T-helper 2 cell treated with Interferon-gamma antibody and Interleukin-4, amounts not matched to agents 5 μg/mL and 100 μg/mL, for 36 hours (primary cell): Measurements from ENCODE around the gene UACA.

Experiments used
- DNase-seq: peaks from one replicate; pipeline ENCODE4 v3.0.0; 2021; ENCODE audit warnings: low spot score
- H3K27ac Mint-ChIP-seq: one replicate; pipeline ENCODE4 v1.8.0; 2021; ENCODE audit warnings: mild to moderate bottlenecking, mixed read lengths
- H3K27me3 Mint-ChIP-seq: one replicate; pipeline ENCODE4 v1.8.0; 2021; ENCODE audit warnings: low read depth, mixed read lengths
- H3K36me3 Mint-ChIP-seq: one replicate; pipeline ENCODE4 v1.8.0; 2021; ENCODE audit warnings: low read depth, mixed read lengths
- H3K4me1 Mint-ChIP-seq: one replicate; pipeline ENCODE4 v1.8.0; 2021; ENCODE audit warnings: low read depth, mixed read lengths
- H3K4me3 Mint-ChIP-seq: one replicate; pipeline ENCODE4 v1.8.0; 2022; ENCODE audit warnings: mild to moderate bottlenecking, moderate library complexity, mixed read lengths
- H3K9me3 Mint-ChIP-seq: one replicate; pipeline ENCODE4 v1.8.0; 2021; ENCODE audit warnings: mixed read lengths

UACA gene

GRCh38 chr15:70720228-70721016, 42.9 kb downstream of the UACA start:
- Mint-ChIP-seq H3K4me3 (no peak overlapping the region), H3K27ac (no peak overlapping the region), H3K36me3 (no peaks in the 10 kb centered on the region), H3K27me3 (peaks cover 20% of the 10 kb centered on the region), H3K9me3 (no peaks in the 10 kb centered on the region), H3K4me1 (no peaks in the 10 kb centered on the region)
- no peak for DNase-seq

- H3K27ac Mint-ChIP-seq, result no peak overlapping the region
- H3K4me3 Mint-ChIP-seq, result no peak overlapping the region
- H3K27me3 Mint-ChIP-seq, result peaks cover 23% of the 10 kb centered on the region
- no peaks in the 10 kb centered on the region for H3K36me3 Mint-ChIP-seq
- DNase-seq, result no peak
- H3K9me3 Mint-ChIP-seq, result no peaks in the 10 kb centered on the region
- no peaks in the 10 kb centered on the region for H3K4me1 Mint-ChIP-seq
These were observed 46.0 kb downstream of the UACA start for GRCh38 chr15:70717237-70717793.

DNA sequence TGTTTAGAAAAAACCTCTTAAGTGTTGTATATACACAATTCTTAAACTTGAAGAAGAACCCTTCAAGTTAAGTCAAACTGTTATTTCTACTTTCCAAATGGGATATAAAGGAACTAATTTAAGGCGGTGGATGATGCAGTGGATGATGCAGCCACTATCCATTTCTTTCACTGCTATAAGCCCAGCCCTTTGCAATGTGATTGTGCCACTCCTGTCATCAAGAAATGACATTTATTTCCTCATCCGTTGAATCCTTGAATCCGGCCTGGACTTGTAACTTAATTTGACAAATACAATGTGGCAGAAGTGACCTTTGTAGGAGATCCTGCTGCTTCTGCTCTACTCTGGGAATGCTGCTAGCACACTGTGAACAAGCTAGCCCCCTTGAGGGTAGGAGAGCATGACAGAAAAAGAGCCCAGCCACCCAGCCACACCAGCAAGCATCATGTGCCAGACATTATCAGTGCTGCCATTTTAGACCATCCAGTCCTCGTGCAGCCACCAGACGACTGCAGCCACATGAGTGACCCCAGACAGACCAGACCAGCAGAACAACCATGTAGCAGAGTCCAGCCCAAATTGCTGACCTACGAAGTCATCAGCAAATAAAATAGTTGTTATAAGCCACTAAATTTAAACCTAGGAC, 47.4 kb downstream of the UACA start:
- no peaks in the 10 kb centered on the region for H3K9me3 Mint-ChIP-seq
- H3K4me3 Mint-ChIP-seq, result no peak overlapping the region
- H3K4me1 Mint-ChIP-seq, result no peaks in the 10 kb centered on the region

GRCh38 chr15:70714565-70714964, 48.8 kb downstream of the UACA start:
- DNase-seq, result no peak
- H3K27ac Mint-ChIP-seq, result no peak overlapping the region
- no peaks in the 10 kb centered on the region for H3K9me3 Mint-ChIP-seq
- peaks cover 34% of the 10 kb centered on the region for H3K27me3 Mint-ChIP-seq
- no peak overlapping the region for H3K4me3 Mint-ChIP-seq
- H3K36me3 Mint-ChIP-seq, result no peaks in the 10 kb centered on the region
- no peaks in the 10 kb centered on the region for H3K4me1 Mint-ChIP-seq

More for the DNA sequence above, 47.4 kb downstream of the UACA start:
- Mint-ChIP-seq H3K27ac (no peak overlapping the region), H3K27me3 (peaks cover 29% of the 10 kb centered on the region), H3K36me3 (no peaks in the 10 kb centered on the region)
- DNase-seq, result no peak

DNA sequence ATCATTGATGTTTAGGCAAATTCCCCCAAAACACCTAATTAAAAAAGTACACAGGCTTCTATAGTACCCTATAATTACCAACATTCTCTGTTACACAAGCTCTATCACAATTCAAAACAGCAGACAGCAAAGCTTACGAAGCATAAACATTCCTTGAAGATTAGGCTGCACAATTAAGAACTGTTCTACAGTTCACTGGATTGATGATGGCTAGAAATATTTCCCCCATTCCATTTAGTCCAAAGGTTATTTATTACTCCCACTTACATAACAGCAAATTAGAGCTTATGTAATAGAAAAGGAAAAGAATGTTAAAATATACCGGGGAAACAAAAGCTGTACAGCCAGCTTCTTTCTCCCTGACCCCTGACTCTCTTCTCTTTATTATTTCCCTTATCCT, 49.3 kb downstream of the UACA start:
- no peaks in the 10 kb centered on the region for H3K9me3 Mint-ChIP-seq
- no peak overlapping the region for H3K4me3 Mint-ChIP-seq
- H3K27ac Mint-ChIP-seq, result no peak overlapping the region
- DNase-seq, result no peak
- no peaks in the 10 kb centered on the region for H3K4me1 Mint-ChIP-seq
- peaks cover 34% of the 10 kb centered on the region for H3K27me3 Mint-ChIP-seq
- H3K36me3 Mint-ChIP-seq, result no peaks in the 10 kb centered on the region

DNA sequence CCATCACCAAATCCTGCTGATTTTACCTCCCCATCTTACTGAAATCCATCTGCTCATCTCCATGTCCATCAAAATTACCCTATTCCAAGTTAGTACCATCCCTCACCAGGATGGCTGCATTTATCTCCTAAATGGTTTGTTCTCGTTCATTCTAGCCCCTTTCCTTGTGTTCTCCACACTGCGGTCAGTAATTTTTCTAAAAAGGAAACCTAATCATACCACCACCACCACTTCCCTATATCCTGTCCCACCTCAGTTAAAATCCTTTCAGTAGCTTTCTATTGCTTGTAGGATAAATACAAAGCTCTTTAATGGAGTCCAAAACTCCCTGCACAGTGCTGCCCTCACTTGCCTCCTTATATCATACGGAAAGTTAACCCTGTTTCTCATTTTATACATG, 51.1 kb downstream of the UACA start:
- Mint-ChIP-seq H3K27ac (no peak overlapping the region), H3K4me3 (no peak overlapping the region), H3K9me3 (no peaks in the 10 kb centered on the region), H3K36me3 (no peaks in the 10 kb centered on the region), H3K27me3 (peaks cover 38% of the 10 kb centered on the region), H3K4me1 (no peaks in the 10 kb centered on the region)
- DNase-seq, result no peak

DNA sequence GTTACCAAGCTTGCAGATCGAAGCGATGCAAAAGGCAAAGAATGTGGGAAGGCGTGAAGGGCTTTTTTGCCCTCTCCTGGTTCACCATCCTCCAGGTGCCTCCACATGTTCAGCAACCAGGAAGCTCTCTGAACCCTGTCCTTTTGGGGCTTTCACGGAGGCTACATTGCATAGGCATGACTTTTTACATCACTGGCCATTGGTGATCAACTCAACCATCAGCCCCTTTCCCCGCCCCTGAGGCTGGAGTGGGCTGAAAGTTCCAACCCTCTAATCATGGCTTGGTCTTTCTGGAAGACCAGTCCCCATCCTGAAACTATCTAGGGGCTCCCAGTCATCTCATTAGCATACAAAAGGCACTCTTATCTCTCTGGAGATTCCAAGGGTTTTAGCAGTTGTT, 52.6 kb downstream of the UACA start:
- H3K36me3 Mint-ChIP-seq, result no peaks in the 10 kb centered on the region
- H3K27ac Mint-ChIP-seq, result no peak overlapping the region
- H3K4me1 Mint-ChIP-seq, result no peaks in the 10 kb centered on the region
- DNase-seq, result no peak
- no peaks in the 10 kb centered on the region for H3K9me3 Mint-ChIP-seq
- peaks cover 47% of the 10 kb centered on the region for H3K27me3 Mint-ChIP-seq
- no peak overlapping the region for H3K4me3 Mint-ChIP-seq

DNA sequence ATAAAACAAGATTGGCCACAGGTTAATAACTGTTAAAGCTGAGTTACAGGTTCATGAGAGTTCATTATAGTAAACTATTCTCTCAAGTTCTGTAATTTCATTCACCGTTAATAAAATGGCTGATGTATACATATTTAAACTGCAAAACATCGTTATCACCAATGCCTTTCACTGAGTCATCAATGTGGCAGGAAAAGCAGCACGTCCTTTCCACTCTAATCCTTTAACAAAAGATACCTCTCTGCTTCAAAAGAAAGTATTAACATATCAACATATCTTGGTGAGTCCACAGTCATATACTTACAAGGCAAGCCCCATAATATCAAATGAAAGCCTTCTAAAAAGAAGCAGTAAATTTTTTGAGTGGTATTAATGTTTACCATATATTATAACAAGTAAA, 54.5 kb downstream of the UACA start:
- Mint-ChIP-seq H3K9me3 (no peaks in the 10 kb centered on the region), H3K4me3 (no peak overlapping the region), H3K4me1 (no peaks in the 10 kb centered on the region), H3K27me3 (peaks cover 46% of the 10 kb centered on the region), H3K36me3 (no peaks in the 10 kb centered on the region), H3K27ac (no peak overlapping the region)
- DNase-seq, result no peak

GRCh38 chr15:70707686-70708300, 55.6 kb downstream of the UACA start:
- Mint-ChIP-seq H3K27ac (no peak overlapping the region), H3K4me1 (no peaks in the 10 kb centered on the region), H3K27me3 (peaks cover 43% of the 10 kb centered on the region), H3K36me3 (no peaks in the 10 kb centered on the region), H3K4me3 (no peak overlapping the region), H3K9me3 (no peaks in the 10 kb centered on the region)
- no peak for DNase-seq

- no peak for DNase-seq
- no peaks in the 10 kb centered on the region for H3K36me3 Mint-ChIP-seq
- H3K27ac Mint-ChIP-seq, result no peak overlapping the region
- no peak overlapping the region for H3K4me3 Mint-ChIP-seq
- H3K9me3 Mint-ChIP-seq, result no peaks in the 10 kb centered on the region
- H3K27me3 Mint-ChIP-seq, result peaks cover 47% of the 10 kb centered on the region
- H3K4me1 Mint-ChIP-seq, result no peaks in the 10 kb centered on the region
These were observed 58.6 kb downstream of the UACA start for GRCh38 chr15:70704731-70705130.

GRCh38 chr15:70704166-70704565, 59.2 kb downstream of the UACA start:
- Mint-ChIP-seq H3K4me1 (no peaks in the 10 kb centered on the region), H3K27me3 (peaks cover 47% of the 10 kb centered on the region), H3K9me3 (no peaks in the 10 kb centered on the region), H3K4me3 (no peak overlapping the region), H3K36me3 (no peaks in the 10 kb centered on the region), H3K27ac (no peak overlapping the region)
- no peak for DNase-seq

- peaks cover 52% of the 10 kb centered on the region for H3K27me3 Mint-ChIP-seq
- H3K36me3 Mint-ChIP-seq, result no peaks in the 10 kb centered on the region
- DNase-seq, result no peak
- no peaks in the 10 kb centered on the region for H3K4me1 Mint-ChIP-seq
- H3K9me3 Mint-ChIP-seq, result no peaks in the 10 kb centered on the region
- H3K27ac Mint-ChIP-seq, result no peak overlapping the region
- H3K4me3 Mint-ChIP-seq, result no peak overlapping the region
These were observed 60.1 kb downstream of the UACA start for GRCh38 chr15:70703096-70703878.

- peaks cover 53% of the 10 kb centered on the region for H3K27me3 Mint-ChIP-seq
These were observed 60.8 kb downstream of the UACA start for GRCh38 chr15:70702584-70702983.

More at GRCh38 chr15:70702584-70702983, 60.8 kb downstream of the UACA start:
- no peak for DNase-seq
- Mint-ChIP-seq H3K4me3 (no peak overlapping the region), H3K36me3 (no peaks in the 10 kb centered on the region), H3K9me3 (no peaks in the 10 kb centered on the region), H3K27ac (no peak overlapping the region), H3K4me1 (no peaks in the 10 kb centered on the region)
